ENCODE data around the gene HOXC4. TPM values are rescaled to one million over a fixed set of nuclear protein-coding genes. Genes with fewer than 3 reads are reported as not detected.

Gene HOXC4
- total RNA-seq, 1 donor from 2014 or later: not detected

DNA sequence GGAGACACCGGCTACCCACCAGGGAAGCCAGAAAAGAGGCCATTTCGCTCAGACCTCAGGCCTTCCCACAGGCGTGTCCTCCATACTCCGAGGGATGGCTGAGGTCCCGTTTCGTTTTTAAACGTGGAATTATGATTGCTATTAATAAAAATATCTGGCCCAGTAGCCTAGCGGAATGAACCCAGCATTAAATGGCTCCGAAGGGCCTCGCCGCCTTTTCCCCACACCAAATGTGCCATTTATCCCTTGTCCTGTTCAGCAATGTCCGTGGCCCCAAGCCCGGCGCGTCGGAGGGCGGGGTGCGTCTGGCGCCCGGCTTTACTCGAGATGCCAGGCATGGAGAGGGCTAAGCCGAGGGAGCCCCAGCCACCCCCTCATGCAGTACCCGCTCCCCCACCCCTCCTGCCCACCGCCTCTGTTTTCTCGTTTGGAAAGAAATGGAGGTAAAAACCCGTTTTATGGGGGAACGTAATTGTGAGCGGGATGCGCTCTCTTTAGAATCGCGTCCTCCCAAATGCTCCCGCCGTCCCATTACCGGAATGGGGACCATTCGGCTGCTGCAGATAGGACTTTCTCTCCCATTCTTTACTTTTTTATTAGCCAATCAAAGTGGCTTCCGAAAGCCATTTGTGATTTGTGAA lies 39.1 kb upstream of the HOXC4 start:
- Histone ChIP-seq H3K36me3 (no peaks in the 10 kb centered on the region), H3K4me1 (peaks cover 38% of the 10 kb centered on the region), H3K9me3 (replicated peaks) (no peaks in the 10 kb centered on the region), H3K4me3 (no peak overlapping the region), H3K27ac (replicated peaks) (no peak overlapping the region), H3K27me3 (ENCODE audit: low read depth) (peaks cover 100% of the 10 kb centered on the region)
- intact Hi-C loops (cut with micrococcal nuclease): no loop called here
- no peak for DNase-seq
- TF ChIP-seq, protein P1, sequence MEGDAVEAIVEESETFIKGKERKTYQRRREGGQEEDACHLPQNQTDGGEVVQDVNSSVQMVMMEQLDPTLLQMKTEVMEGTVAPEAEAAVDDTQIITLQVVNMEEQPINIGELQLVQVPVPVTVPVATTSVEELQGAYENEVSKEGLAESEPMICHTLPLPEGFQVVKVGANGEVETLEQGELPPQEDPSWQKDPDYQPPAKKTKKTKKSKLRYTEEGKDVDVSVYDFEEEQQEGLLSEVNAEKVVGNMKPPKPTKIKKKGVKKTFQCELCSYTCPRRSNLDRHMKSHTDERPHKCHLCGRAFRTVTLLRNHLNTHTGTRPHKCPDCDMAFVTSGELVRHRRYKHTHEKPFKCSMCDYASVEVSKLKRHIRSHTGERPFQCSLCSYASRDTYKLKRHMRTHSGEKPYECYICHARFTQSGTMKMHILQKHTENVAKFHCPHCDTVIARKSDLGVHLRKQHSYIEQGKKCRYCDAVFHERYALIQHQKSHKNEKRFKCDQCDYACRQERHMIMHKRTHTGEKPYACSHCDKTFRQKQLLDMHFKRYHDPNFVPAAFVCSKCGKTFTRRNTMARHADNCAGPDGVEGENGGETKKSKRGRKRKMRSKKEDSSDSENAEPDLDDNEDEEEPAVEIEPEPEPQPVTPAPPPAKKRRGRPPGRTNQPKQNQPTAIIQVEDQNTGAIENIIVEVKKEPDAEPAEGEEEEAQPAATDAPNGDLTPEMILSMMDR (IDR thresholded peaks at IDR 0.05; ENCODE audit: borderline replicate concordance): no peak

DNA sequence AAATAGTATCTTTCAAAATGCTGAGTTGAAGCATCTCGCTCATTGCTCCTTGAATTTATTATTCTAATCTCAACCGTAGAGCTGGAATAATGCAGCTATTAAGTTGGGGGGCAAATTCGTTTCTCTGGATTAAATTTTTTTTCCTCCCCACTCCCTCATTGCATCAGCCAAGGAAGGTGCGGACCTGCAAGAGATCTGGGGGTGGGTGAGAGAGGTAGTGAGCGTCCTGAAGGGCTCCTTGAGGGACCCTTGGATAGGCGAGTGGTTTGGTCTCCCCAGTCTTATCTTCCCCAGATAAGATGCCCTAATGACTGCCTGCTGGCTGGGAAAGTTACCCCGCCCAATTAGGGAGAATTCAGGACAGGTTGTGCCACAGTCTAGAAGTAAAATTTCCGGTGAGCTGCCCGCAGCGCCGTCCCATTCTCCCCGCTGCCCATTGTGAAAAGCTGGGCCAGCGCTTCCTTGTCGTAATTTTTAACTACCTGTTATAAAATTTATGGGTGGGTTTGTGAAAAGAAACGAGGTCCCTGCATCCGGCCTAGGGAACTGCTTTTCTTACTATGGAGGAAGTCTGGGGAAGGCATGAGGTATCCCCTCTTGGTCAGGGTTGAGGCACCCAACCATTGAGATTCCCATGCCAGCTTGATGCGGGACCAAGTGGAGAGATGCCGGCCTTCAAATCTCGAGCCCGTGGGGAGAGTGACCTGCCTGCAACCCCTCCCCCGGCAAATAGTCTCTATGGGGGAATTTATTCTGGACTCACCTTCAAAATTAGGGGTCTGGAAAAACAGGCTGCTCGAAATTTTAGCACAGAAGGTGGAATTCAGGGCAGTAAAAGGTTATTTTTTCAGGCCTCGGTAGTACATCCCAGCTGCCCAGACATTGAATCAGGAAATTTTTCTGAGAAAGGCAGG lies 38.4 kb upstream of the HOXC4 start:
- DNase-seq: no peak
- no peak overlapping the region for H3K27ac ChIP-seq (replicated peaks)
- intact Hi-C loops (cut with micrococcal nuclease): no loop called here
- H3K27me3 ChIP-seq (ENCODE audit: low read depth): peaks cover 100% of the 10 kb centered on the region
- H3K9me3 ChIP-seq (replicated peaks): no peaks in the 10 kb centered on the region
- H3K4me3 ChIP-seq: no peak overlapping the region
- H3K4me1 ChIP-seq: peaks cover 44% of the 10 kb centered on the region
- TF ChIP-seq, protein P1 (IDR thresholded peaks at IDR 0.05; ENCODE audit: borderline replicate concordance): no peak
- no peaks in the 10 kb centered on the region for H3K36me3 ChIP-seq

DNA sequence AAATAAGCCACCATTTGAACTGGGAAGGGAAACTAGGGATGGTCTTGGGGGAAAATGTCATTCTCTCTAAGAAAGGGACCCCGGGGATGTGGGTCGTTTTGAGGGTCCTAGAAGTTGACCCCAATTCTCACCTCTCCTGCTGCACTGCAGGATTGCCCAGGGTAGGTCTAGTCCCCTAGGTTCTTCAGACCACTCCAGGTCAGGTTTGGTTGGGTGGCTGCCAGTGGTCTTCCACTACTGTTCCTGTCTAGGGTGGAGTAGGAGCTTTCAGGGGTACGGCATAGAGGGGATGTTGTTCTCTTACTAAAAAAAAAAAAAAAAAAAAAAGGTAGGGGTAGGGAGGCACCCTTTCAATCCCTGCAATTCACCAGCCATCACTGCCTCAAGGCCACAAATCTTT lies 37.6 kb upstream of the HOXC4 start:
- peaks cover 48% of the 10 kb centered on the region for H3K4me1 ChIP-seq

DNA sequence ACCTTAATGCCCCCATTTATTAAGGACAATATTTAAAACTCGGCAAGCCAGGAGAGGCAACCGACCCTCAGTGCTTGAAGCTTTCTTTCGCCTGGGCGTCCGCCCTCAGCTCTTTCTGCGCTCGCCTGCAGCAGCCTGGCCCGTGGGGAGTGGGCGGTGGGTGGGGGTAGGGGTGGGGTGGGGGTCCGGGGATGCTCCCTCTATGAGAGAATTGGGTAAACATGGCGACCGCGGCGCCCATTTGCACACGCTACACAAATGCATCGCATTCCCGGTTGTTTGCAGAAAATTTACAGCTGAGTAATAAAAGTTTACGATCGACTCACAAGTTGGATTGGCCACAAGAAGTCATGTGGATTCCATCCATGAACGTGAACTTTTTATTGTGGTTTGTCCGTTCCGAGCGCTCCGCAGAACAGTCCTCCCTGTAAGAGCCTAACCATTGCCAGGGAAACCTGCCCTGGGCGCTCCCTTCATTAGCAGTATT lies 37.1 kb upstream of the HOXC4 start:
- TF ChIP-seq, protein P1 (IDR thresholded peaks at IDR 0.05; ENCODE audit: borderline replicate concordance): no peak
- H3K27ac ChIP-seq (replicated peaks): no peak overlapping the region
- H3K4me1 ChIP-seq: peaks cover 48% of the 10 kb centered on the region
- intact Hi-C loops (cut with micrococcal nuclease): no loop called here
- H3K4me3 ChIP-seq: peak overlapping the region; percentile 66
- H3K9me3 ChIP-seq (replicated peaks): no peaks in the 10 kb centered on the region
- no peak for DNase-seq
- H3K27me3 ChIP-seq (ENCODE audit: low read depth): peaks cover 100% of the 10 kb centered on the region
- no peaks in the 10 kb centered on the region for H3K36me3 ChIP-seq

More for the DNA sequence above, 37.6 kb upstream of the HOXC4 start:
- no peaks in the 10 kb centered on the region for H3K36me3 ChIP-seq
- H3K27me3 ChIP-seq (ENCODE audit: low read depth): peaks cover 100% of the 10 kb centered on the region
- TF ChIP-seq, protein P1 (IDR thresholded peaks at IDR 0.05; ENCODE audit: borderline replicate concordance): no peak
- H3K4me3 ChIP-seq: no peak overlapping the region
- intact Hi-C loops (cut with micrococcal nuclease): no loop called here
- no peak overlapping the region for H3K27ac ChIP-seq (replicated peaks)
- no peaks in the 10 kb centered on the region for H3K9me3 ChIP-seq (replicated peaks)
- DNase-seq: no peak

DNA sequence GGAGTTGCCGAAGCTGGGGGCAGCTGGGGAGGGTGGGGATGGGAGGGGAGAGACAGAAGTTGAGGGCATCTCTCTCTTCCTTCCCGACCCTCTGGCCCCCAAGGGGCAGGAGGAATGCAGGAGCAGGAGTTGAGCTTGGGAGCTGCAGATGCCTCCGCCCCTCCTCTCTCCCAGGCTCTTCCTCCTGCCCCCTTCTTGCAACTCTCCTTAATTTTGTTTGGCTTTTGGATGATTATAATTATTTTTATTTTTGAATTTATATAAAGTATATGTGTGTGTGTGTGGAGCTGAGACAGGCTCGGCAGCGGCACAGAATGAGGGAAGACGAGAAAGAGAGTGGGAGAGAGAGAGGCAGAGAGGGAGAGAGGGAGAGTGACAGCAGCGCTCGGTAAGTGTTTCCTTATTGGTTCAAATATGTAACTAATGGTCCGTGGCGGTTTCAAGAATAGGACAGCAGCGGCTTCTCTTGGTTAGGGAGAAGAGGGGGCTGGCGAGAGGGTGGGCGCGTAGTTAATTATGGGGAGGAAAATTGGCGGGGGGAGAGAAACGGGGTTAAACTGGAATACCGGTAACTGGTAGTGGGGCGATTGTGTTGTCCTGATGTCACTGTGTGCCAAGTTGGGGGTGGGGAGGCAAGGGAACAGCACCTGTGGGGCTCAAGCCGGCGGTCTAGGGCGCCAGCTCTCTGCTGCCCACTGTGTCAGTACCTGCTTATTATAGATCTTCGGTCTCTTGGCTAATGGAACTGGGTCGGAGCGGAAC lies 36.4 kb upstream of the HOXC4 start:
- intact Hi-C loops (cut with micrococcal nuclease): no loop called here
- H3K36me3 ChIP-seq: no peaks in the 10 kb centered on the region
- H3K27me3 ChIP-seq (ENCODE audit: low read depth): peaks cover 100% of the 10 kb centered on the region
- H3K4me3 ChIP-seq: peak overlapping the region; percentile 66
- TF ChIP-seq, protein P1 (IDR thresholded peaks at IDR 0.05; ENCODE audit: borderline replicate concordance): no peak
- no peak for DNase-seq
- H3K27ac ChIP-seq (replicated peaks): no peak overlapping the region
- no peaks in the 10 kb centered on the region for H3K9me3 ChIP-seq (replicated peaks)
- peaks cover 48% of the 10 kb centered on the region for H3K4me1 ChIP-seq

All from left ventricle myocardium inferior (tissue), 1 donor.